Glomerular visceral epithelial cell (primary cell): Measurements from ENCODE around the gene GPR26.
A peak's percentile ranks its signal among the peaks of the same experiment; 100 is the strongest.
"Not testable (repeated sequence)": the region's sequence is repeated elsewhere in the genome, so short reads cannot be mapped to it uniquely, and the experiment has no call there.

Experiments
- DNase-seq: peaks from one replicate; pipeline ENCODE4 v3.0.0-alpha.2; 2016; ENCODE audit errors: extremely low spot score

The GPR26 gene

DNA sequence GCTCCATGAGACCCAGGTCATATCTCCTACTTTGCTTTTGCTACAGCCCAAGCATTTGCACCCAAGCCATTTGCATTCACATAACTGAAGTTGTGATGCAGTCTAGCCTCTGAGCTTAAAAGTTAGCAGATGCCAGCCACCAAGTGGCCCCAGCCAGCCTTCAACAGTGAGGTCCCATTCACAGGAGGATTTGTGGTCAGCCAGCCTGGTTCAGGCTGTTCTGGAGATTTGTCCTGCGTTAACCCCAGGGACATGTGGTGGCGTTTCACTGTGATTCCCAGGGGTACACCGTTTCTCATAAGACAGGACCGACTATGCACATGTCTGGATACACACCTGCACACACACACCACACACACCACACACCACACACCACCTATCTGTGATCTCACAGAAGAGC lies 51.2 kb downstream of the GPR26 start:
- no peak for DNase-seq

GRCh38 chr10:123718544-123719060 lies 52.4 kb downstream of the GPR26 start:
- no peak for DNase-seq

DNA sequence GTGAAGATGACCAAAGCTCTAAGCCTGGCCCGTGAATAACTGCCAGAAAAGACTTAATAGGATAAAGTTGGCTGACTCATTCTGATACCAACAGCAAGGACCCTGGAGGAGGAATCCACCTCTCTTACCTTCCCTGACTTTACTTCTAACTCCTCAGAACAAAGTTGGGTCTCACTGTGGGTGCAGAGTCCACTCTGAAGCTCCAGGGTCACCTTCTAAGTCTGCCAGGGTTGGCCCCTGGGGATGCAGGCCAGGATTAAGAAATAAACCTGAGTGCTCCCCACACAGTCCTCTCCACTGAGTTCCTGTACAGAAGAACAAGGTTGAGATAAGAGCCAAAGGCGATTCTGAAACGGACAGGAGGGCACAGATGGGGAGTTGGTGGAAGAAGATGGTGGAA lies 54.4 kb downstream of the GPR26 start:
- DNase-seq, result no peak

GRCh38 chr10:123721441-123722049 lies 55.4 kb downstream of the GPR26 start:
- DNase-seq, result no peak

GRCh38 chr10:123722351-123722750 lies 56.2 kb downstream of the GPR26 start:
- no peak for DNase-seq

GRCh38 chr10:123724747-123725146 lies 58.6 kb downstream of the GPR26 start:
- no peak for DNase-seq

DNA sequence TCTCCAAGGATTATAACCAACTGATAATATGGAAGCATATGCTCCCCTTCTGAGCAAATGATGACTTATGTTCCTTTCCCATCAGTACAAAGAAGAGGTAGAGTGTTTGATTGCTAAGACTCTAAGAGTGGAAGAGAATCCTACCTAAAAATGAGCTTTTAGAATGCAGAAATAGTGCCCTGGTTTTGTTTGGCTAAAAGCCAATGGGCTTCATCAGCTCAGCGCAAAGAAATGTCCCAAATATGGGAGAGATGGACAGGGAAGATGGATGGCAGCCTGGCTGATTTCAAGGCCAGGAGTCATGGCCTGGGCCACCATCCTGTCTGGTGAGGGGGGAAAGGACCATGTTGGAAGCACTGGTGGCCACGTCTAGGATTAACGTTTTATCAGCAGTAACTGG lies 60.2 kb downstream of the GPR26 start:
- DNase-seq, result no peak

GRCh38 chr10:123726836-123727235 lies 60.7 kb downstream of the GPR26 start:
- no peak for DNase-seq

GRCh38 chr10:123729523-123729922 lies 63.4 kb downstream of the GPR26 start:
- no peak for DNase-seq

DNA sequence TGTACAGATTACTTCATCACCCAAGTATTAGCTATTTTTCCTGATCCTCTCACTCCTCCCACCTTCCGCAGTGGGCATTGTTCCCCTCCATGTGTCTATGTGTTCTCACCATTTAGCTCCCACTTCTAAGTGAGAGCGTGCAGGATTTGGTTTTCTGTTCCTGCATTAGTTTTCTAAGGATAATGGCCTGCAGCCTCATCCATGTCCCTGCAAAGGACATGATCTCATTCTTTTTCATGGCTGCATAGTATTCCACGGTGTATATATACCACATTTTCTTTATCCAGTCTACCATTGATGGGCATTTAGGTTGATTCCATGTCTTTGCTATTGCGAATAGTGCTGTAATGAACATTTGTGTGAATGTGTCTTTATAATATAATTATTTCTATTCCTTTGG lies 70.8 kb downstream of the GPR26 start:
- DNase-seq, result not testable (repeated sequence)

DNA sequence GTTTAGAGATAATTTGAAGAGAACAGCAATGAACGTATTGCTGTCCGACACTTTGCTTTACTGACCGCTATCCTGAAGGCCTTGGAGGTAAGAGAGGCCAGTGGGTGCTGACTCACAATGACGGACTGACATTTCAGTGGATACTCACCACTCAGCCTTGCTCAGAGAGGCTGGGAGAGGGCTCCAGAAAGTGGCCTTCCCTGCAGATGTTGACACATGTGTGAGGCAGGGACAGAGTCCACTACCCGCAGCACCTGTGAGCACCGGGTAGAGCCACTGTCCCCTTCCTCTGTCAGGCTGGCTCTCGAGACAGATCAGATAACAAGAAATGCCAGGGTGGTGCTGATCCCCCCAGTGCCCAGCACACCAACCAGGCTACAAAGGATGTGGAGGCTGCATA lies 75.0 kb downstream of the GPR26 start:
- DNase-seq, result no peak

DNA sequence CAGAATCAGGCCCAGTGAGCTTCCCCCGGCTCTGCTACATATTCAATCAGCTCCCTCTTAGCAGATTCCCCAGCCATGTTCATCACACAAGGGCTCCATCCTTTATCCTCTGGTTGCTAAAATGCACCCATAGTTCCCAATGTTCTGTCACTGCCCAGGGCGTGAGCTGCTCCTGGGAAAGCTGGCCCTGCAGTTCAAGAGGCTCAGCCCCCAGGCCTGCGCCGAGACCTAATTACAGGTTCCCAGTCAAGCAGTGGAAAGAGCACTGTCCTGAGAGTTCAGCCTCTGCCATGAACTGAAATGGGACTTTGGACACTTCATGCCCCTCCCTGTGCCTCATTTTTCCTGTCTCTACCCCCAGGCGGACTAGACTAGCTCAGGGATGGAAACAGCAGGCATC lies 75.6 kb downstream of the GPR26 start:
- DNase-seq, result no peak

GRCh38 chr10:123742751-123743440 lies 76.7 kb downstream of the GPR26 start:
- DNase-seq, result no peak

DNA sequence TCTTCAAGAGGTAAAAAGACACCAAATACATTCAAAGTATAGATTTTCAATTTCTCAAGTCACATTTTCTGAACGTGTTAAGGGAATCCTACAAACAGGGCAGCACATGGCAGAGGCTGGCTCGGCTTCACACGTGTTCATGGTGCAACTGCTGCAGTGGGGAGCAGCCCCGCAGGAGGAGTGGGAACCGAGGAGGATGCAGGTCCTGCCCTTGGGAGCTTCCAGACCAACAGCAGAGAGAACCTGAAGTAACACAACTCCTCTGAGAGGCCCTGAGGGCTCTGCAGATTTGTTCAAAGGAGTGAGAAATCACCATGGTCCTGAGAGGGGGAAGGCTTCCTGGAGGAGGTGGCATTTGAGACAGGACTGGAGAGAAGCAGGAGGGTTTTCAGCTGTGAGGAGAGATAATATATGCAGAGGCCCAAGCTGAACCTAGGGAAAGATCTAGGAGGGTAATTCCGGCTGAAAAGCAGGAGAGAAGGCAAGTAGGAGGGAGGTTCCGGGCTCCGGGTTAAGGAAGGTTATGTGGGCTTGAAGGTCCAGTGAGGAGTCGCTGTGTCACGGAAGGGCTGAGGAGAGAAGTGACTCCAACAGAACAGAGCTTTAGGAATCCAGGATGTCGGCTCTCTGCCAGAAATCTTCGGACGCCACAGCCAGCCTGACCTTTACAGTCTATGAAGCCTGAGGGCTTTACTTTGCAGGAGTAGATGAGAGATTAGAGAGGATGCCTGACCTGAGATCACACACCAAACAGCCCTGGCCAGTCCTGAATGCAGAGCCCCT lies 77.5 kb downstream of the GPR26 start:
- peak; percentile 1 for DNase-seq

- DNase-seq, result no peak
Measured at GRCh38 chr10:123744224-123744536, 78.0 kb downstream of the GPR26 start.
